Parathyroid adenoma (tissue), 2 donors: Measurements from ENCODE around the gene FAU.

ENCODE experiments used
- H2AFZ ChIP-seq: fragments of 300-600 bp; sonication (generic); one replicate; pipeline ENCODE4 v1.7.0; 2017; ENCODE audit warnings: antibody characterized with exemption, mild to moderate bottlenecking
- H3K27ac ChIP-seq: fragments of 300-600 bp; sonication (generic); one replicate; pipeline ENCODE4 v1.7.0; 2017
- H3K27me3 ChIP-seq: fragments of 300-600 bp; sonication (generic); one replicate; pipeline ENCODE4 v1.7.0; 2017; ENCODE audit warnings: low read length; ENCODE audit not compliant: control insufficient read depth, insufficient read depth
- H3K36me3 ChIP-seq: fragments of 300-600 bp; sonication (generic); one replicate; pipeline ENCODE4 v1.7.0; 2017; ENCODE audit warnings: low read length; ENCODE audit not compliant: control insufficient read depth, insufficient read depth
- H3K4me1 ChIP-seq: fragments of 300-600 bp; sonication (generic); one replicate; pipeline ENCODE4 v1.7.0; 2017; ENCODE audit warnings: control low read depth
- H3K4me2 ChIP-seq: fragments of 300-600 bp; sonication (generic); one replicate; pipeline ENCODE4 v1.7.0; 2017; ENCODE audit warnings: low read length
- H3K4me3 ChIP-seq: fragments of 300-600 bp; sonication (generic); one replicate; pipeline ENCODE4 v1.7.0; 2017; ENCODE audit warnings: low read depth, low read length
- H3K79me2 ChIP-seq: fragments of 300-600 bp; sonication (generic); one replicate; pipeline ENCODE4 v1.7.0; 2017; ENCODE audit warnings: control low read depth
- H3K9ac ChIP-seq: fragments of 300-600 bp; sonication (generic); one replicate; pipeline ENCODE4 v1.7.0; 2017; ENCODE audit warnings: mild to moderate bottlenecking
- H3K9me3 ChIP-seq: fragments of 300-600 bp; sonication (generic); one replicate; pipeline ENCODE4 v1.7.0; 2017; ENCODE audit warnings: low read length; ENCODE audit not compliant: control insufficient read depth
- TF ChIP-seq, protein P1 (sequence below): fragments of 300-600 bp; sonication (generic); IDR thresholded peaks from one replicate; pipeline ENCODE4 v1.7.0; 2017; ENCODE audit warnings: antibody characterized with exemption, mild to moderate bottlenecking
- donor health status: primary hyperparathyroidism.

The FAU gene

GRCh38 chr11:65133724-65134123, 11.8 kb upstream of the FAU start:
- Histone ChIP-seq H3K27ac (peak overlapping the region; percentile 100), H3K79me2 (peaks cover 10% of the 10 kb centered on the region), H3K36me3 (no peaks in the 10 kb centered on the region), H3K4me2 (peak overlapping the region; percentile 87), H3K4me1 (peaks cover 2% of the 10 kb centered on the region), H2AFZ (peak overlapping the region; percentile 91), H3K9me3 (no peaks in the 10 kb centered on the region), H3K4me3 (peak overlapping the region; percentile 92), H3K27me3 (no peaks in the 10 kb centered on the region), H3K9ac (no peak overlapping the region)
- TF ChIP-seq, protein P1, sequence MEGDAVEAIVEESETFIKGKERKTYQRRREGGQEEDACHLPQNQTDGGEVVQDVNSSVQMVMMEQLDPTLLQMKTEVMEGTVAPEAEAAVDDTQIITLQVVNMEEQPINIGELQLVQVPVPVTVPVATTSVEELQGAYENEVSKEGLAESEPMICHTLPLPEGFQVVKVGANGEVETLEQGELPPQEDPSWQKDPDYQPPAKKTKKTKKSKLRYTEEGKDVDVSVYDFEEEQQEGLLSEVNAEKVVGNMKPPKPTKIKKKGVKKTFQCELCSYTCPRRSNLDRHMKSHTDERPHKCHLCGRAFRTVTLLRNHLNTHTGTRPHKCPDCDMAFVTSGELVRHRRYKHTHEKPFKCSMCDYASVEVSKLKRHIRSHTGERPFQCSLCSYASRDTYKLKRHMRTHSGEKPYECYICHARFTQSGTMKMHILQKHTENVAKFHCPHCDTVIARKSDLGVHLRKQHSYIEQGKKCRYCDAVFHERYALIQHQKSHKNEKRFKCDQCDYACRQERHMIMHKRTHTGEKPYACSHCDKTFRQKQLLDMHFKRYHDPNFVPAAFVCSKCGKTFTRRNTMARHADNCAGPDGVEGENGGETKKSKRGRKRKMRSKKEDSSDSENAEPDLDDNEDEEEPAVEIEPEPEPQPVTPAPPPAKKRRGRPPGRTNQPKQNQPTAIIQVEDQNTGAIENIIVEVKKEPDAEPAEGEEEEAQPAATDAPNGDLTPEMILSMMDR, result no peak

GRCh38 chr11:65132988-65133700, 11.2 kb upstream of the FAU start:
- Histone ChIP-seq H2AFZ (no peak overlapping the region), H3K79me2 (peaks cover 10% of the 10 kb centered on the region), H3K9ac (no peak overlapping the region), H3K4me3 (peak overlapping the region; percentile 92), H3K4me2 (peak overlapping the region; percentile 87), H3K27ac (no peak overlapping the region), H3K4me1 (peaks cover 2% of the 10 kb centered on the region), H3K9me3 (no peaks in the 10 kb centered on the region), H3K27me3 (no peaks in the 10 kb centered on the region), H3K36me3 (no peaks in the 10 kb centered on the region)
- TF ChIP-seq, protein P1, result no peak

DNA sequence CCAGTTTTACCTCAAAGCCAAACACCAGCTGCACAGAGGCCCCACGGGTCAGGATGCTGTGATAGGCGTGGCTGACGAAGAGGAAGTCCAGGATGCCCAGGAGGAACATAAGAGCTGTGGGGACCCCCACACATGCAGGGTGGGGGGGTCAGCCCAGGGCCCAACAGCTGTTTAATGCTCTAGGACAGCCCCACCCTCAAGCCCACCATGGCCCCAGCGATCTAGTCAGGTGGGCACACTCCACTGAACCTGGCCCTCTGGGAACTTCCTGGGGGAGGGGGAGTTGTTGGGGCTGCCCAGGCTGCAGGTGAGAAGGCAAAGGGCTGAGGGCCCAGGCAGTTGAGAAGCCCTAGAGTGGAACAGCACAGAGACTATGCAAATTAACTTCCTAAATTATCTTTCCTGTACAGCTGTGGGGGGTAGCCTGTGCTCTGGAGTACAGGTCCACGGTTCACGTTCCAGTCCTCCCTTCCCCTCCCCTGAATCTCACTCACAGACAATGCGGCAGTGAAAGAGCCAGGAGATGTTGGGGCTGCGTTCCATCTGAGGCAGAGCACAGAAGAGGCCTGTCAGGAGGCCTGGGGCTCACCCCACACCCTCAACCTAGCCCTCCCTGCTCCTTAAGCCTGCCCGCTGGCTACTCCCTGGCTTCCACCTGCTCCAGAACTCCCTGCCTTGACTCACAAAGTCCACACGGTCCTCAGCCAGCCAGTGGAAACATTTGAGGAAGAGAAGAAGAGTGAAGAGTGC, 10.5 kb upstream of the FAU start:
- Histone ChIP-seq H3K4me3 (no peak overlapping the region), H3K4me2 (no peak overlapping the region), H3K79me2 (peaks cover 10% of the 10 kb centered on the region), H2AFZ (no peak overlapping the region), H3K4me1 (peaks cover 2% of the 10 kb centered on the region), H3K36me3 (no peaks in the 10 kb centered on the region), H3K9me3 (no peaks in the 10 kb centered on the region), H3K9ac (no peak overlapping the region), H3K27ac (no peak overlapping the region), H3K27me3 (no peaks in the 10 kb centered on the region)
- TF ChIP-seq, protein P1, result no peak

- Histone ChIP-seq H3K4me3 (no peak overlapping the region), H3K4me1 (peaks cover 2% of the 10 kb centered on the region), H3K4me2 (no peak overlapping the region), H3K36me3 (no peaks in the 10 kb centered on the region), H3K79me2 (peaks cover 10% of the 10 kb centered on the region), H3K9ac (no peak overlapping the region), H2AFZ (no peak overlapping the region), H3K27ac (no peak overlapping the region), H3K27me3 (no peaks in the 10 kb centered on the region), H3K9me3 (no peaks in the 10 kb centered on the region)
- TF ChIP-seq, protein P1, result no peak
Observed at GRCh38 chr11:65131895-65132237, 9.9 kb upstream of the FAU start.
